PC-9 (cell line): ENCODE results near the gene MAFF. TPM values are rescaled to one million over a fixed set of nuclear protein-coding genes. Genes with fewer than 3 reads are reported as not detected.
A peak's percentile ranks its signal among the peaks of the same experiment; 100 is the strongest.

Experiments
- BruUV-seq: library from RNA; stranded (reverse); fragments of 400-500 nt; replicated peaks from 2 replicates; lab custom pipeline; 2021; lab: Mats Ljungman, UMichigan
- CTCF ChIA-PET: fragments of 300-600 bp; sonication (Branson Sonifier 250); formaldehyde crosslinking; loops from one replicate; lab custom pipeline; 2022; ENCODE audit warnings: antibody characterized with exemption; lab: Charles Lee
- POLR2A ChIA-PET: fragments of 300-600 bp; sonication (Branson Sonifier 250); formaldehyde crosslinking; loops from one replicate; lab custom pipeline; 2022; ENCODE audit warnings: antibody characterized with exemption; ENCODE audit not compliant: unreplicated experiment; lab: Charles Lee
- DNase-seq, 2 experiments: peaks; one replicate each; pipeline versions ENCODE4 v3.0.0 to v3.0.0-alpha.2; 2015 to 2022; ENCODE audit warnings: mixed read lengths in 1 of 2
- H2AFZ ChIP-seq: fragments of 200-600 bp; sonication (generic); 2 replicates; pipeline ENCODE4 v1.8.1; 2017; ENCODE audit warnings: antibody characterized with exemption
- H3F3A ChIP-seq: fragments of 200-600 bp; sonication (generic); 2 replicates; pipeline ENCODE4 v1.8.1; 2017; ENCODE audit warnings: antibody characterized with exemption, mild to moderate bottlenecking, low read depth; ENCODE audit not compliant: insufficient read depth
- H3K27ac ChIP-seq: fragments of 200-600 bp; sonication (generic); 2 replicates; pipeline ENCODE4 v1.6.1; 2016; ENCODE audit warnings: mixed run types
- H3K27me3 ChIP-seq: fragments of 200-600 bp; sonication (generic); 2 replicates; pipeline ENCODE4 v1.6.1; 2016; ENCODE audit warnings: low read depth, mixed run types; ENCODE audit not compliant: insufficient read depth
- H3K36me3 ChIP-seq: fragments of 200-600 bp; sonication (generic); 2 replicates; pipeline ENCODE4 v1.6.1; 2016; ENCODE audit warnings: low read depth, mixed run types
- H3K4me1 ChIP-seq: fragments of 200-600 bp; sonication (generic); replicated peaks from 2 replicates; pipeline ENCODE4 v1.6.1; 2016; ENCODE audit warnings: mixed run types; ENCODE audit not compliant: insufficient read depth
- H3K4me2 ChIP-seq: fragments of 200-600 bp; sonication (generic); 2 replicates; pipeline ENCODE4 v1.6.1; 2017; ENCODE audit warnings: mixed run types
- H3K4me3 ChIP-seq: fragments of 200-600 bp; sonication (generic); 2 replicates; pipeline ENCODE4 v1.6.1; 2016; ENCODE audit warnings: mixed run types
- H3K79me2 ChIP-seq: fragments of 200-600 bp; sonication (generic); 2 replicates; pipeline ENCODE4 v1.6.1; 2017; ENCODE audit warnings: low read depth, mixed run types
- H3K9me2 ChIP-seq: fragments of 200-600 bp; sonication (generic); 2 replicates; pipeline ENCODE4 v1.8.1; 2017; ENCODE audit warnings: mild to moderate bottlenecking; ENCODE audit not compliant: insufficient read depth
- H3K9me3 ChIP-seq: fragments of 200-600 bp; sonication (generic); 2 replicates; pipeline ENCODE4 v1.8.1; 2016; ENCODE audit warnings: low read depth; ENCODE audit not compliant: insufficient read depth
- H4K20me1 ChIP-seq: fragments of 200-600 bp; sonication (generic); 2 replicates; pipeline ENCODE4 v1.8.1; 2017; ENCODE audit not compliant: insufficient read depth
- CTCF ChIP-seq: fragments of 200-600 bp; sonication (generic); conservative IDR thresholded peaks from 2 replicates; pipeline ENCODE4 v1.6.1; 2017; ENCODE audit warnings: mixed run types, antibody characterized with exemption, mild to moderate bottlenecking, moderate library complexity
- EZH2 ChIP-seq: fragments of 200-600 bp; sonication (generic); IDR thresholded peaks from 2 replicates; pipeline ENCODE4 v1.8.0; 2017; ENCODE audit warnings: antibody characterized with exemption, low read depth
- intact Hi-C: fragments of 100-400 bp; cut with micrococcal nuclease; formaldehyde crosslinking; loops from one replicate; pipeline ENCODE4 v1.10.0; 2022; ENCODE audit not compliant: unreplicated experiment
- total RNA-seq: library from RNA; stranded (reverse); gene quantifications from 2 replicates; pipeline ENCODE4 v1.2.3, GENCODE V29; 2021

The MAFF gene
- total RNA-seq, 1 experiment from 2014 or later, result 27.9 TPM

DNA sequence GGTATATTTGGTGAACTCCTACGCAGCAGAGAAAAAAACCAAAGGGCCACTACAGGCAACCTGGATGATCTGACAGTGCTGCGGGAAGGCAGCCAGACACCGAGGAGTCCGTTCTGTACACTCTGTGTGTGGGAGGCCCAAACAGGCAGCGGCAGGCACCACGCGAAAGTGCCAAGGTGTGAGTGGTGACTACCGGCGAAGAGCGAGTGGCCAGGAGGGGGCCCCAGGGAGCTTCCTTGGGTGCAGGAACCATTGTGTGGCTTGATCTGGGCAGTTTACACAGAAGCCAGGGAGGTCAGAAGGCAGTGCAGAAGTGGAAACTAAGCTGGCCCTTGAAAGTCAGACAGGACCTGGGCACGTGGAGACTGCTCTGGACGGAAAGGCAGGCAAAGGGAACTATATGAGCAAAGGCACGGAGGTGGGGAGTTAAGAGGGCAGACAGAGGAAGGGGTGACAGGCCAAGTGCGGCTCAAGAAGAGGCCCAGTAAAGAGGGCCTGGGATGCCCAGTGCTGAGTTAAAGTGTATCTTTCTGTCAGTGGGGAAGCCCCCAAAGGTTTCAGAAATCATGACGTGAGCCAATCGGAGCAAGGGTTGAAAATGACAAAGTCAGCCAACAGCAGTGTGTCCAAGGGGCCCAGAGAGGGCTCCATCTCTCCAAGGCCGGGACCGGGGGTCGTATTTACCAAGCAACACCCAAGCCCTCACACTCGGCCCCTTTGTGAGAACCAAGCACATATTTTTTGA lies 60.4 kb downstream of the MAFF start:
- H3K36me3 ChIP-seq, result peaks cover 17% of the 10 kb centered on the region; the same call in 1 of the 2 replicates
- peaks cover 93% of the 10 kb centered on the region for H4K20me1 ChIP-seq
- CTCF ChIA-PET, result interaction anchor here (0.6 to 1.2 kb wide), 4 partner anchors 8 to 412 kb away, joined by 3 to 5 read pairs (median 3); no protein-coding TSS in a partner anchor

GRCh38 chr22:38264322-38264843 lies 62.6 kb downstream of the MAFF start:
- Histone ChIP-seq H3K4me1 (peaks cover 4% of the 10 kb centered on the region; the same call in 1 of the 2 replicates), H3K9me3 (no peaks in the 10 kb centered on the region), H3K79me2 (peaks cover 100% of the 10 kb centered on the region), H3K4me2 (no peak overlapping the region), H4K20me1 (peaks cover 96% of the 10 kb centered on the region), H3K27ac (no peak overlapping the region), H2AFZ (no peak overlapping the region), H3K27me3 (no peaks in the 10 kb centered on the region), H3K36me3 (peaks cover 24% of the 10 kb centered on the region), H3K9me2 (no peaks in the 10 kb centered on the region), H3F3A (peaks cover 35% of the 10 kb centered on the region; the same call in 1 of the 2 replicates), H3K4me3 (no peak overlapping the region)
- ChIA-PET POLR2A (no interaction called here), CTCF (no interaction called here)
- DNase-seq, result peak in 1 of 2 experiments; percentile 26
- intact Hi-C loops, result no loop called here
- BruUV-seq, result no TSS peak
- TF ChIP-seq CTCF, result no peak
- TF ChIP-seq EZH2, result no peak

More for the DNA sequence above, 60.4 kb downstream of the MAFF start:
- no TSS peak for BruUV-seq
- no peaks in the 10 kb centered on the region for H3K4me1 ChIP-seq
- no peak for TF ChIP-seq EZH2
- TF ChIP-seq CTCF, result peak; percentile 81
- POLR2A ChIA-PET, result no interaction called here
- no peak overlapping the region for H3K4me3 ChIP-seq
- no peak overlapping the region for H3K27ac ChIP-seq
- H3K4me2 ChIP-seq, result no peak overlapping the region
- H3K9me2 ChIP-seq, result no peaks in the 10 kb centered on the region
- peaks cover 100% of the 10 kb centered on the region for H3K79me2 ChIP-seq
- DNase-seq, result peak; percentile 46 to 54
- no peak overlapping the region for H2AFZ ChIP-seq
- peaks cover 35% of the 10 kb centered on the region; the same call in 1 of the 2 replicates for H3F3A ChIP-seq
- H3K27me3 ChIP-seq, result no peaks in the 10 kb centered on the region
- intact Hi-C loops, result loop anchor here (2.0 kb wide), 1 partner anchor 91 kb away; no protein-coding TSS in a partner anchor
- H3K9me3 ChIP-seq, result no peaks in the 10 kb centered on the region

Other genes with a start within 250 kb of the MAFF start
- 1.0 and 1.7 TPM in 2 replicates for gene C22orf23, start 248.4 kb upstream of the MAFF start, total RNA-seq
- gene POLR2F, start 248.3 kb upstream of the MAFF start, total RNA-seq, result 147 and 180 TPM in 2 replicates
- not detected in 2 replicates for gene SOX10, start 217.4 kb upstream of the MAFF start, total RNA-seq
- 52.0 and 55.9 TPM in 2 replicates for gene PICK1, start 144.6 kb upstream of the MAFF start, total RNA-seq
- gene SLC16A8, start 117.8 kb upstream of the MAFF start, total RNA-seq, result not detected in 2 replicates
- 7.1 and 9.7 TPM in 2 replicates for gene BAIAP2L2, start 91.3 kb upstream of the MAFF start, total RNA-seq
- 39.8 and 45.6 TPM in 2 replicates for gene PLA2G6, start 20.2 kb upstream of the MAFF start, total RNA-seq
- 185 and 192 TPM in 2 replicates for gene TMEM184B, start 71.0 kb downstream of the MAFF start, total RNA-seq
- gene CSNK1E, start 115.4 kb downstream of the MAFF start, total RNA-seq, result 331 and 348 TPM in 2 replicates